ENCODE data around the gene RNF10. TPM values are rescaled to one million over a fixed set of nuclear protein-coding genes. Genes with fewer than 3 reads are reported as not detected.

RNF10 gene
- total and polyA plus RNA-seq, 9 of the 15 experiments (the other 6 are each of a cell fraction or from before 2014, with no cell fraction given): 43.0 to 139 (median 80.1) TPM

- peak; percentile 81 to 86; a peak in 3 of 4 replicates for TF ChIP-seq KDM1A (IDR thresholded peaks at IDR 0.05)
- no peak for TF ChIP-seq NFE2L1 (tag; IDR thresholded peaks at IDR 0.05; ENCODE audit: borderline replicate concordance, low read depth)
- no peak for TF ChIP-seq NR4A1 (CRISPR knock-in tag; IDR thresholded peaks at IDR 0.05)
- TF ChIP-seq NR4A1 (tag; IDR thresholded peaks at IDR 0.05): no peak
- no peak for TF ChIP-seq CSDE1 (IDR thresholded peaks at IDR 0.05)
- no peak for TF ChIP-seq HOXB6 (CRISPR knock-in tag; IDR thresholded peaks at IDR 0.05; ENCODE audit: borderline replicate concordance)
- TF ChIP-seq TARDBP (IDR thresholded peaks at IDR 0.05): no peak
- TF ChIP-seq WHSC1 (IDR thresholded peaks at IDR 0.05; ENCODE audit: low read length): no peak
- no peak for TF ChIP-seq USF2 (CRISPR knock-in tag; IDR thresholded peaks at IDR 0.05)
- peak; percentile 91 for TF ChIP-seq ZFX (CRISPR knock-in tag; IDR thresholded peaks at IDR 0.05)
- TF ChIP-seq DACH1 (IDR thresholded peaks at IDR 0.05; ENCODE audit: partially characterized antibody): peak; percentile 66
- TF ChIP-seq ETV1 (tag; conservative IDR thresholded peaks at IDR 0.05; ENCODE audit: low read depth): no peak
- TF ChIP-seq HMBOX1 (IDR thresholded peaks at IDR 0.05): peak; percentile 98
- no peak for TF ChIP-seq SIN3A (IDR thresholded peaks at IDR 0.05; ENCODE audit: borderline replicate concordance in 2 of 2, control insufficient read depth in 1 of 2, low read depth in 2 of 2, low read length in 2 of 2)
- no peak for TF ChIP-seq ZHX1 (conservative IDR thresholded peaks at IDR 0.05; ENCODE audit: low read length)
- TF ChIP-seq NFYB (IDR thresholded peaks at IDR 0.05; ENCODE audit: extremely low read depth, insufficient read length): no peak
- TF ChIP-seq, protein P1, sequence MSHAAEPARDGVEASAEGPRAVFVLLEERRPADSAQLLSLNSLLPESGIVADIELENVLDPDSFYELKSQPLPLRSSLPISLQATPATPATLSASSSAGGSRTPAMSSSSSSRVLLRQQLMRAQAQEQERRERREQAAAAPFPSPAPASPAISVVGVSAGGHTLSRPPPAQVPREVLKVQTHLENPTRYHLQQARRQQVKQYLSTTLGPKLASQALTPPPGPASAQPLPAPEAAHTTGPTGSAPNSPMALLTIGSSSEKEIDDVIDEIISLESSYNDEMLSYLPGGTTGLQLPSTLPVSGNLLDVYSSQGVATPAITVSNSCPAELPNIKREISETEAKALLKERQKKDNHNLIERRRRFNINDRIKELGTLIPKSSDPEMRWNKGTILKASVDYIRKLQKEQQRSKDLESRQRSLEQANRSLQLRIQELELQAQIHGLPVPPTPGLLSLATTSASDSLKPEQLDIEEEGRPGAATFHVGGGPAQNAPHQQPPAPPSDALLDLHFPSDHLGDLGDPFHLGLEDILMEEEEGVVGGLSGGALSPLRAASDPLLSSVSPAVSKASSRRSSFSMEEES (CRISPR knock-in tag; IDR thresholded peaks at IDR 0.05): no peak
- TF ChIP-seq ETS1 (conservative IDR thresholded peaks at IDR 0.05; ENCODE audit: control insufficient read depth, low read depth, low read length): no peak; the same call in 1 of the 2 replicates
- no peak for TF ChIP-seq HMG20B (CRISPR knock-in tag; IDR thresholded peaks at IDR 0.05)
- no peak for TF ChIP-seq SREBF1 (IDR thresholded peaks at IDR 0.05; ENCODE audit: borderline replicate concordance, low read depth, low read length)
These were observed 823 bp downstream of the RNF10 start (continued) for GRCh38 chr12:120534703-120535655.

Data from K562 (cell line).